HEK293 (cell line): ENCODE results near the gene MSL3B.

Source experiments
- BCL11A ChIP-seq: fragments of 450-650 bp; formaldehyde crosslinking; IDR thresholded peaks from 2 replicates; pipeline ENCODE4 v1.5.1; 2016; ENCODE audit warnings: low read depth, missing biosample characterization, missing genetic modification characterization
- CTCF ChIP-seq: fragments of 450-650 bp; formaldehyde crosslinking; IDR thresholded peaks from 2 replicates; pipeline ENCODE4 v1.5.1; 2016; ENCODE audit warnings: missing biosample characterization, missing genetic modification characterization
- RBAK ChIP-seq: fragments of 450-650 bp; formaldehyde crosslinking; IDR thresholded peaks from 2 replicates; pipeline ENCODE4 v1.5.1; 2016; ENCODE audit warnings: missing biosample characterization, missing genetic modification characterization
- REPIN1 ChIP-seq: fragments of 450-650 bp; formaldehyde crosslinking; IDR thresholded peaks from 2 replicates; pipeline ENCODE4 v1.5.1; 2017; ENCODE audit warnings: missing biosample characterization, missing genetic modification characterization, low read depth
- REST ChIP-seq: fragments of 450-650 bp; formaldehyde crosslinking; IDR thresholded peaks from 2 replicates; pipeline ENCODE4 v1.5.1; 2016; ENCODE audit warnings: missing biosample characterization, missing genetic modification characterization
- YY1 ChIP-seq: fragments of 450-650 bp; formaldehyde crosslinking; IDR thresholded peaks from 2 replicates; pipeline ENCODE4 v1.5.1; 2018; ENCODE audit warnings: missing biosample characterization, missing genetic modification characterization
- ZNF138 ChIP-seq: fragments of 450-650 bp; formaldehyde crosslinking; IDR thresholded peaks from 2 replicates; pipeline ENCODE4 v1.5.1; 2016; ENCODE audit warnings: missing biosample characterization, missing genetic modification characterization, borderline replicate concordance
- ZNF26 ChIP-seq: fragments of 450-650 bp; formaldehyde crosslinking; IDR thresholded peaks from 2 replicates; pipeline ENCODE4 v1.5.1; 2016; ENCODE audit warnings: missing biosample characterization, missing genetic modification characterization
- ZNF398 ChIP-seq: fragments of 450-650 bp; formaldehyde crosslinking; IDR thresholded peaks from 2 replicates; pipeline ENCODE4 v1.5.1; 2017; ENCODE audit warnings: missing biosample characterization, missing genetic modification characterization
- ZNF416 ChIP-seq: fragments of 450-650 bp; formaldehyde crosslinking; IDR thresholded peaks from 2 replicates; pipeline ENCODE4 v1.5.1; 2016; ENCODE audit warnings: missing biosample characterization, missing genetic modification characterization
- ZNF521 ChIP-seq: fragments of 450-650 bp; formaldehyde crosslinking; IDR thresholded peaks from 2 replicates; pipeline ENCODE4 v1.5.1; 2017; ENCODE audit warnings: missing biosample characterization, mild to moderate bottlenecking, missing genetic modification characterization
- ZNF530 ChIP-seq: fragments of 450-650 bp; formaldehyde crosslinking; IDR thresholded peaks from 2 replicates; pipeline ENCODE4 v1.5.1; 2016; ENCODE audit warnings: low read depth, missing biosample characterization, missing genetic modification characterization
- ZNF747 ChIP-seq: fragments of 450-650 bp; formaldehyde crosslinking; IDR thresholded peaks from 2 replicates; pipeline ENCODE4 v1.5.1; 2016; ENCODE audit warnings: missing biosample characterization, missing genetic modification characterization

GRCh38 chr2:233821709-233822100 lies 46.5 kb downstream of the MSL3B start:
- TF ChIP-seq ZNF416 (no peak), REST (tag by site-specific recombination) (no peak), ZNF521 (no peak), ZNF747 (tag by site-specific recombination) (no peak), CTCF (no peak), RBAK (tag by site-specific recombination) (no peak), ZNF398 (tag by site-specific recombination) (no peak), REPIN1 (tag by site-specific recombination) (no peak), ZNF138 (tag by site-specific recombination) (no peak), ZNF530 (tag by site-specific recombination) (no peak), YY1 (tag by site-specific recombination) (no peak), ZNF26 (tag by site-specific recombination) (no peak), BCL11A (tag by site-specific recombination) (no peak)
